ENCODE data around the gene NGF.

The NGF gene

DNA sequence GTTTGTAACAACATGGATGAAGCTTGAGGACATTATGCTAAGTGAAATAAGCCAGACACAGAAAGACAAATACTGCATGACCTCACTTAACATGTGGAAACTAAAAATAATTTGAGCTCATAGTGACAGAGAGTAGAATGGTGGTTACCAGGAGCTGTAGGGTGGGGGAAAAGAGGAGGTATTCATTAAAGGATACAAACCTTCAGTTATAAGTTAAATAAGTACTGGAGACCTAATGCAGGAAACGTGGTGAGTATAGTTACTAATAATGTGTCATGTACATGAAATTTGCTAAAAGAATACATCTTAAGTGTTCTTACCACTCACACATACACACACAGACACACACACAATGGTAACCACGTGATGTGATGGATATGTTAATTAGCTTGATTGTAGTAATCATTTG lies 86.7 kb downstream of the NGF start:
- no peak overlapping the region for H3K4me3 ChIP-seq (ENCODE audit: control insufficient read depth, low read depth, low read length)
- TF ChIP-seq, protein P1, sequence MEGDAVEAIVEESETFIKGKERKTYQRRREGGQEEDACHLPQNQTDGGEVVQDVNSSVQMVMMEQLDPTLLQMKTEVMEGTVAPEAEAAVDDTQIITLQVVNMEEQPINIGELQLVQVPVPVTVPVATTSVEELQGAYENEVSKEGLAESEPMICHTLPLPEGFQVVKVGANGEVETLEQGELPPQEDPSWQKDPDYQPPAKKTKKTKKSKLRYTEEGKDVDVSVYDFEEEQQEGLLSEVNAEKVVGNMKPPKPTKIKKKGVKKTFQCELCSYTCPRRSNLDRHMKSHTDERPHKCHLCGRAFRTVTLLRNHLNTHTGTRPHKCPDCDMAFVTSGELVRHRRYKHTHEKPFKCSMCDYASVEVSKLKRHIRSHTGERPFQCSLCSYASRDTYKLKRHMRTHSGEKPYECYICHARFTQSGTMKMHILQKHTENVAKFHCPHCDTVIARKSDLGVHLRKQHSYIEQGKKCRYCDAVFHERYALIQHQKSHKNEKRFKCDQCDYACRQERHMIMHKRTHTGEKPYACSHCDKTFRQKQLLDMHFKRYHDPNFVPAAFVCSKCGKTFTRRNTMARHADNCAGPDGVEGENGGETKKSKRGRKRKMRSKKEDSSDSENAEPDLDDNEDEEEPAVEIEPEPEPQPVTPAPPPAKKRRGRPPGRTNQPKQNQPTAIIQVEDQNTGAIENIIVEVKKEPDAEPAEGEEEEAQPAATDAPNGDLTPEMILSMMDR (conservative IDR thresholded peaks at IDR 0.05; ENCODE audit: control insufficient read depth, insufficient read depth, low read depth, low read length), result no peak
- peak; percentile 81 for DNase-seq (ENCODE audit: low read depth)

DNA sequence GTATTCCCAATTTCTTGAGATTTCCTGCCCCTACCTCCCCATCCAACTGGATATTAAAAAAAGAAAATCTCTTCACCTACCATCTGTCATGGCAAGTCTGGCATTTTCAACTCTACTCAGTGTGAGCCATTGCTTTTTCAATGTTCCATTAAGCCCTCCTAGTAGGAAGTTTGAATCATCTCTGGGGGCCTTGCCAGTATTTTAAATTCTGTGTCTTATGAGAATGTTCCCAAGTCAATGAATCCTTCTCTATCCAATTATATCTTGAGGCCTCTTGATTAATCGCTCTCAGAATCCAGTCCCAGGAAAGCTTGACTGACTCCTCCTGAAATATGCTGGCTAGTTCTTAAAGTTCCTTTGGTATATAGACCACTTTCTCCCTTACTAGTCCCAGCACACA lies 91.5 kb downstream of the NGF start:
- H3K4me3 ChIP-seq (ENCODE audit: control insufficient read depth, low read depth, low read length), result no peak overlapping the region
- TF ChIP-seq, protein P1 (conservative IDR thresholded peaks at IDR 0.05; ENCODE audit: control insufficient read depth, insufficient read depth, low read depth, low read length), result no peak
- peak; percentile 72 for DNase-seq (ENCODE audit: low read depth)

DNA sequence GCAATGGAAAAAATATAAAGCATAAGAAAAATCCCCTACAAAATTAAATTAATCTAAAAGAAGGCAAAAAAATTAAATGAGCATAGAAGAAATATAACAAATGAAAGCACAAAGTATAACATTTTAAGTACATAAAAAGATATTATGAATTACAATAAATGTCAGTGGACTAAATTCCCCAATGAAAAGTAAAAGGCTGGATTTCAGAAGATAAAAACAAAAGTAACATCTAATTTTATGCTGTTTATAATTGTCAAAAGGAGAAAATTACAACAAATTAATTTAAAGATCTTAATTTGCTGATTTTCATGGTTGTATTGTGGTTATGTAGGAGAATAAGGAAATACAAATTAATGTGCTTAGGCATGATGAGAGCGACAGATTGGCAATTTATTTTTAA lies 92.8 kb downstream of the NGF start:
- TF ChIP-seq, protein P1 (conservative IDR thresholded peaks at IDR 0.05; ENCODE audit: control insufficient read depth, insufficient read depth, low read depth, low read length), result no peak
- no peak for DNase-seq (ENCODE audit: low read depth)
- H3K4me3 ChIP-seq (ENCODE audit: control insufficient read depth, low read depth, low read length), result no peak overlapping the region

DNA sequence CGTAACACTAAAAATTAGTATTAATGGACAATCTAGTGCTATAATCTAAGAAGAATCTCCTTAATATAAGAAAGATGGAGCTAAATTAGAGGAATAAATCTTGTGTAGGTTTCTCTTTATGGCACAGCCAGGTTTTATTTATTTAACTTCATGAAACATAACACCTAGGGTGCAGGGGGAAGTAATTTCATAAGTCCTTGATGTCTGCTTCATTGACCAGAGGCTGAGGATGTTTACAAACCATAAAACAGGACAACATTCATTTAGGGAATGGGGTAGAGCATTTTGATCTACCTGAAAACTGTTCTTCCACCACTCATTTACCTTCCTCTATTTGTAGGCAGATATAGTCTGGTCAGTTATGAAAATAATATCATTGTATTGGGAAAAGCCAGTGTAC lies 95.5 kb downstream of the NGF start:
- TF ChIP-seq, protein P1 (conservative IDR thresholded peaks at IDR 0.05; ENCODE audit: control insufficient read depth, insufficient read depth, low read depth, low read length), result no peak
- no peak for DNase-seq (ENCODE audit: low read depth)
- no peak overlapping the region for H3K4me3 ChIP-seq (ENCODE audit: control insufficient read depth, low read depth, low read length)

DNA sequence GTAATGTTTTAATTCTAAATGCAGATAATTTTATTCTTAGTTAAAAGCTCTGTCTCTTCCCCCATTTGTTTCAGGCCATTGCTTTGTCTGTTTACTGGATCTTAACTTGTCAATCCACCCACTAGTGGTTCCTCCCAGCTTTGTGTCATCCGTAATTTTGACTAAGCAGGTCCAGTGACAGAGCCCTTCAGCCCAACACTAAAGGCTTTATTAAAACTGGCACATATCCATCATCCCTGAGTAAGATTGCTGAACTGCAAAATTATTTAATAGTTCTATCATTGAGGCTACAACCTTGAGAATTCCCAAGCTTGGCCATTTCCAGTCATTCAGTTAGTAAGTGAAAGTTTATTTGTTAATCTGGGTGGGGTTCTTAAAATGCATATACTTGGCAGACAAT lies 96.7 kb downstream of the NGF start:
- H3K4me3 ChIP-seq (ENCODE audit: control insufficient read depth, low read depth, low read length), result no peak overlapping the region
- TF ChIP-seq, protein P1 (conservative IDR thresholded peaks at IDR 0.05; ENCODE audit: control insufficient read depth, insufficient read depth, low read depth, low read length), result no peak
- DNase-seq (ENCODE audit: low read depth), result no peak

DNA sequence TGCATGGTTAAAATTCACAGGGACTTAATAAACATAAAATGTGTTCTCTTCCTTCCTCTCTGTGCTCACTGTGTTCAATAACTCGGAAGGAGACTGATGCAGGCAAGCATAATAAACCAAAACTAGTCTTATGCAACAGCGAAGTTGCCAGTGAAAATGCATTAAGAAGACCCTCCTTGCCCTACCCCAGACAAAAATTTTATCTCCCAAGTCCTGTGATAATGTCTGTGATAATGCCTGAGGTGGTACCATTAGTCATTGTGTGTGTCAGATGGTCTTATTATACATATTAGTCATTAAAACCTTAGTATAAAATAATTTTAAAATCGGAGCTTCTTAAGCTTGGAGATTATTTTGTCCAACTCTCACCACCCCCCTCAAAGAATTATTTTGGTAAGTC lies 97.8 kb downstream of the NGF start:
- no peak overlapping the region for H3K4me3 ChIP-seq (ENCODE audit: control insufficient read depth, low read depth, low read length)
- no peak for DNase-seq (ENCODE audit: low read depth)
- TF ChIP-seq, protein P1 (conservative IDR thresholded peaks at IDR 0.05; ENCODE audit: control insufficient read depth, insufficient read depth, low read depth, low read length), result no peak

DNA sequence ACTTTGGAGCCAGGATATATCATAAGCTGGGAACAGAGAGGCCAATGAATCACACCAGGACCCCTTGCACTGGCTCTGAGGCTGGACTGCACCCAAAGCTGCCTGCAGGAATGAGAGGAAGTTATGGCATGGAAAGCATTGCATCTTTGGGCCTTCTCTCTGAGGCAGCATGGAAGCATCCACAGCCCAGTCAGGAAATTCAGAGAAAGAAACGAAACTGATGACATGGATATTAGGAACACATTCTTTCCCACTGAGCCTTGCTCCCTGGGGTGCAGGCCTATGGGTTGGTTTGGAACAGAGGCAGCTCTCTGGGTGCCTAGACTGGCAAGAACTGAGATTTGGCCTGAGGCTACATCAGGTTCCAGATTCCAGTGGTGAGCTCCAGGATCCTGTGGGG lies 98.6 kb downstream of the NGF start:
- DNase-seq (ENCODE audit: low read depth), result peak; percentile 79
- TF ChIP-seq, protein P1 (conservative IDR thresholded peaks at IDR 0.05; ENCODE audit: control insufficient read depth, insufficient read depth, low read depth, low read length), result no peak
- H3K4me3 ChIP-seq (ENCODE audit: control insufficient read depth, low read depth, low read length), result no peak overlapping the region
